Endometrium (tissue), 2 donors: ENCODE data around the gene CCDC107.

Source experiments
- FAIRE-seq: peaks from 2 replicates; lab custom pipeline; 2012; peaks lifted over from hg19 to GRCh38; lab: Jason Lieb, UNC
- donor health status: control.
- donor health status: control.

Gene CCDC107

GRCh38 chr9:35661756-35662350 lies 3.8 kb downstream of the CCDC107 start:
- no peak for FAIRE-seq

- no peak for FAIRE-seq
Observed at GRCh38 chr9:35662437-35662836, 4.3 kb downstream of the CCDC107 start.

- no peak for FAIRE-seq
Observed at GRCh38 chr9:35664531-35665470, 6.7 kb downstream of the CCDC107 start, which contains the start of gene ARHGEF39. Gene ARHGEF39 (minus strand): TSS chr9:35665195. CDS start chr9:35665169, 26 bp downstream.

- no peak for FAIRE-seq
Observed at GRCh38 chr9:35665471-35665818, 7.4 kb downstream of the CCDC107 start.

- no peak for FAIRE-seq
Observed at GRCh38 chr9:35666045-35666444, 8.0 kb downstream of the CCDC107 start.

GRCh38 chr9:35666549-35666948 lies 8.5 kb downstream of the CCDC107 start:
- FAIRE-seq, result no peak

GRCh38 chr9:35667939-35668338 lies 9.8 kb downstream of the CCDC107 start:
- FAIRE-seq, result no peak

- FAIRE-seq, result no peak
Observed at GRCh38 chr9:35669331-35670145, 11.4 kb downstream of the CCDC107 start.

- FAIRE-seq, result no peak
Observed at GRCh38 chr9:35673132-35674024, 15.3 kb downstream of the CCDC107 start, which contains the start of gene CA9. Gene CA9 (plus strand): TSS chr9:35673928. CDS start chr9:35673960, 32 bp downstream.

- no peak for FAIRE-seq
Observed at GRCh38 chr9:35674025-35674361, 15.9 kb downstream of the CCDC107 start.

- no peak for FAIRE-seq
Observed at GRCh38 chr9:35675204-35675603, 17.1 kb downstream of the CCDC107 start.

- no peak for FAIRE-seq
Observed at GRCh38 chr9:35675732-35676392, 17.8 kb downstream of the CCDC107 start.

GRCh38 chr9:35679091-35679490 lies 21.0 kb downstream of the CCDC107 start:
- no peak for FAIRE-seq

GRCh38 chr9:35679766-35680330 lies 21.8 kb downstream of the CCDC107 start:
- FAIRE-seq, result no peak

- no peak for FAIRE-seq
Observed at GRCh38 chr9:35680331-35681105, 22.4 kb downstream of the CCDC107 start.

GRCh38 chr9:35681341-35682002 lies 23.4 kb downstream of the CCDC107 start:
- no peak for FAIRE-seq

GRCh38 chr9:35682051-35682450 lies 24.0 kb downstream of the CCDC107 start:
- FAIRE-seq, result no peak

GRCh38 chr9:35682520-35683315 lies 24.6 kb downstream of the CCDC107 start:
- no peak for FAIRE-seq
